Uterus (tissue), 4 donors: Measurements from ENCODE around the gene CHST13. TPM values are rescaled to one million over a fixed set of nuclear protein-coding genes. Genes with fewer than 3 reads are reported as not detected.

ENCODE experiments used
- DNase-seq, 2 donors: peaks; one replicate each; pipeline ENCODE4 v3.0.0-alpha.2; 2019 to 2020
- H3K27ac ChIP-seq, 2 donors: fragments of 200-600 bp; sonication (generic); 1 replicate in 1 of 2; 2 replicates in 1 of 2; pipeline ENCODE4 v1.5.1; 2016 to 2018
- H3K27me3 ChIP-seq, 2 donors: fragments of 200-600 bp; sonication (generic); one replicate each; pipeline ENCODE4 v1.5.1; 2018 to 2019; ENCODE audit warnings: control low read depth in 1 of 2
- H3K36me3 ChIP-seq, 2 donors: fragments of 200-600 bp; sonication (generic); one replicate each; pipeline ENCODE4 v1.5.1; 2019; ENCODE audit warnings: control low read depth in 1 of 2
- H3K4me1 ChIP-seq, 2 donors: fragments of 200-600 bp; sonication (generic); one replicate each; pipeline ENCODE4 v1.5.1; 2018 to 2019; ENCODE audit warnings: control low read depth in 1 of 2
- H3K4me3 ChIP-seq, 2 donors: fragments of 200-600 bp; sonication (generic); 1 replicate in 1 of 2; 2 replicates in 1 of 2; pipeline ENCODE4 v1.5.1; 2018 to 2019; ENCODE audit warnings: mild to moderate bottlenecking in 1 of 2
- H3K9me3 ChIP-seq, 2 donors: fragments of 200-600 bp; sonication (generic); one replicate each; pipeline ENCODE4 v1.5.1; 2019; ENCODE audit warnings: control low read depth in 1 of 2
- POLR2A ChIP-seq, 2 donors: fragments of 450-650 bp; IDR thresholded peaks; one replicate each; pipeline ENCODE4 v1.6.1; 2016; ENCODE audit warnings: antibody characterized with exemption in 2 of 2, mild to moderate bottlenecking in 1 of 2, moderate library complexity in 1 of 2
- intact Hi-C: fragments of 100-400 bp; cut with DNase I; formaldehyde crosslinking; loops from one replicate; pipeline ENCODE4 v1.15.1; 2023; ENCODE audit warnings: low total_unique reads
- total RNA-seq, 4 donors: library from RNA; depleted of rRNA in 3 of 4; stranded (reverse); fragments of >200 nt in 3 of 4; gene quantifications; one replicate each; pipeline versions ENCODE4 v1.1.0 to v1.2.4, GENCODE V29; 2014 to 2023
- TF ChIP-seq, protein P1 (sequence below), 4 experiments: fragments of 200-600 bp in 2 of 4; fragments of 450-650 bp in 2 of 4; sonication (generic) in 2 of 4; IDR thresholded peaks; one replicate each; pipeline ENCODE4 v1.5.1; 2016 to 2019; ENCODE audit warnings: antibody characterized with exemption in 4 of 4, mild to moderate bottlenecking in 2 of 4, moderate library complexity in 1 of 4
- donor health status: DM: yes; HTN: yes; CAD: no.

CHST13 gene
- total RNA-seq, 4 donors from 2014 or later: 0.24 to 0.62 TPM; not detected in 2

DNA sequence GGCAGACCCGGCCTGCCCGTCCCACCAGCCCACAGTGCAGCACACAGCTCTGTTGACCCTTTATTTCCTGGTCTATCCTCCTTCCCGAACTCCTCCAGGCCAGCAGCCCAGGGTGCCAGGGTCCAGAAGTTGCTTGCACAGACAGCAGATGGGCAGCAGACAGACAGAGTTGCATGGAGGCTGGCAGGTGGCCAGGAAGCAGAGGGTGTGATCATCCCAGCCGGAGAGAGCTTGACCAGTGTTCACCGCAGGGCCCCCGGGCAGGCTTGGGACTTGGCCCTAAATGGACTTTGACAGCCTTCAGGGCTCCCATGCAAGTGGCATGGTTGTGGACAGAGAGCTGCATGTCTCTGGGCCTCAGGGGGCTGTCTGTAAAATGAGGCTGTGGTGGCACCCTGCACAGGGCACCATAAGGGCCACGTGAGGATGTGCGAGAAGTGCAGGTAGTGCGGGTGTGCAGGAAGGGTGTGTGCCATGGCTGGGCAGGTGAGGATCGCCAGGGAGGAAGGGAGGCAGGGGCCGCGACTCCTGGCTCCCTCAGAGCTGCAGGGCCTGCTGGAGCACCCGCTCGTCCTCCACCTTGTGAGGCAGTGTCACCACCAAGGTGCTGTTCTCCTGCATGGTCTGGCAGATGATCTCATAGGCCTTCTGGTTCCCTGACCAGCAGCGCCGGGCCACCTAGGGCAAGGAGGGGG is 42.0 kb upstream of the CHST13 start:
- peak in 1 of 2 donors; percentile 27 for DNase-seq
- no peaks in the 10 kb centered on the region for H3K4me1 ChIP-seq
- no peaks in the 10 kb centered on the region for H3K36me3 ChIP-seq
- intact Hi-C loops: no loop called here
- H3K4me3 ChIP-seq: no peak overlapping the region
- no peak overlapping the region for H3K27ac ChIP-seq
- TF ChIP-seq, protein P1, sequence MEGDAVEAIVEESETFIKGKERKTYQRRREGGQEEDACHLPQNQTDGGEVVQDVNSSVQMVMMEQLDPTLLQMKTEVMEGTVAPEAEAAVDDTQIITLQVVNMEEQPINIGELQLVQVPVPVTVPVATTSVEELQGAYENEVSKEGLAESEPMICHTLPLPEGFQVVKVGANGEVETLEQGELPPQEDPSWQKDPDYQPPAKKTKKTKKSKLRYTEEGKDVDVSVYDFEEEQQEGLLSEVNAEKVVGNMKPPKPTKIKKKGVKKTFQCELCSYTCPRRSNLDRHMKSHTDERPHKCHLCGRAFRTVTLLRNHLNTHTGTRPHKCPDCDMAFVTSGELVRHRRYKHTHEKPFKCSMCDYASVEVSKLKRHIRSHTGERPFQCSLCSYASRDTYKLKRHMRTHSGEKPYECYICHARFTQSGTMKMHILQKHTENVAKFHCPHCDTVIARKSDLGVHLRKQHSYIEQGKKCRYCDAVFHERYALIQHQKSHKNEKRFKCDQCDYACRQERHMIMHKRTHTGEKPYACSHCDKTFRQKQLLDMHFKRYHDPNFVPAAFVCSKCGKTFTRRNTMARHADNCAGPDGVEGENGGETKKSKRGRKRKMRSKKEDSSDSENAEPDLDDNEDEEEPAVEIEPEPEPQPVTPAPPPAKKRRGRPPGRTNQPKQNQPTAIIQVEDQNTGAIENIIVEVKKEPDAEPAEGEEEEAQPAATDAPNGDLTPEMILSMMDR (IDR thresholded peaks at IDR 0.05): no peak
- TF ChIP-seq POLR2A (IDR thresholded peaks at IDR 0.05): no peak
- H3K27me3 ChIP-seq: no peaks in the 10 kb centered on the region
- no peaks in the 10 kb centered on the region for H3K9me3 ChIP-seq

DNA sequence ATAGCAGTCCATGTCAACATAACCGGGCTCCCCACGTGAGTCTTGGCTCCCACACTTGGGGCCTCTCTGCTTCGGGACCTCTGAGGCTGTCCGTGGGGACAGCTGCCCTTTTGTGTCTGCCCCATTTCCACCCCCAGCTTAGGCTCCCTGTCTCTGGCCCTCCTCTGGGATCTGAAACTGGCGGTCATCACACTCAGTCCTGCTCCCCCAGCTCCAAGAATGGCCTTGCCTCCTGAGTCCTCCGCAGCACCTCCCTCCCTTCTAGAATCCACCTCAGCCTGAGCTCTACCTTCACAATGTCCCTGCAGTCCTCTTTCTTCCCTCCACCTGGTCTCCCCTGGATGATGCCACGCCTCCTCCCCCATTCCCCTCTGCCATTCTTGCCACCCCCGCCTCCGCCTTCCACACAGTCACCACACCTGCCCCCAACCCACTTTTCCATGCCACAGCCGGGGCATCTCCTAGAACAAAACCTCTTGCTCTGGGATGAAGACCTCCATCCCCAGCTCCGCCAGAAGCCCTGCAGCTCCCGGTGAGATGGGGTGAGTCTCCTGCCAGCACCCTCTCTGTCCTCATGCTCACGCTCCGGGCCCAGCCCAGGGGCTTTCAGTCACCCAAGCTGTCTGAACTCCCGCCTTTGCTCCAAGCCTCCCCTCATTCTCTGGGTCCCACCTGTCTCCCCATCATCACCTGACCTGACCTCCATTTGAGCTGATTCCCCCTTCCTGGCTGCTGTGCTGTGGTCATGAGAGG is 41.3 kb upstream of the CHST13 start:
- no peaks in the 10 kb centered on the region for H3K27me3 ChIP-seq
- no peak for DNase-seq
- TF ChIP-seq, protein P1 (IDR thresholded peaks at IDR 0.05): no peak
- no peak for TF ChIP-seq POLR2A (IDR thresholded peaks at IDR 0.05)
- intact Hi-C loops: no loop called here
- H3K4me3 ChIP-seq: no peak overlapping the region
- no peak overlapping the region for H3K27ac ChIP-seq
- no peaks in the 10 kb centered on the region for H3K4me1 ChIP-seq
- H3K9me3 ChIP-seq: no peaks in the 10 kb centered on the region
- H3K36me3 ChIP-seq: no peaks in the 10 kb centered on the region

- no peak overlapping the region for H3K27ac ChIP-seq
- intact Hi-C loops: no loop called here
- H3K4me1 ChIP-seq: no peaks in the 10 kb centered on the region
- no peak for DNase-seq
- H3K4me3 ChIP-seq: no peak overlapping the region
- no peaks in the 10 kb centered on the region for H3K9me3 ChIP-seq
- H3K27me3 ChIP-seq: no peaks in the 10 kb centered on the region
- TF ChIP-seq, protein P1 (IDR thresholded peaks at IDR 0.05): no peak
- no peak for TF ChIP-seq POLR2A (IDR thresholded peaks at IDR 0.05)
- no peaks in the 10 kb centered on the region for H3K36me3 ChIP-seq
These were observed 40.6 kb upstream of the CHST13 start for GRCh38 chr3:126483321-126483761.

DNA sequence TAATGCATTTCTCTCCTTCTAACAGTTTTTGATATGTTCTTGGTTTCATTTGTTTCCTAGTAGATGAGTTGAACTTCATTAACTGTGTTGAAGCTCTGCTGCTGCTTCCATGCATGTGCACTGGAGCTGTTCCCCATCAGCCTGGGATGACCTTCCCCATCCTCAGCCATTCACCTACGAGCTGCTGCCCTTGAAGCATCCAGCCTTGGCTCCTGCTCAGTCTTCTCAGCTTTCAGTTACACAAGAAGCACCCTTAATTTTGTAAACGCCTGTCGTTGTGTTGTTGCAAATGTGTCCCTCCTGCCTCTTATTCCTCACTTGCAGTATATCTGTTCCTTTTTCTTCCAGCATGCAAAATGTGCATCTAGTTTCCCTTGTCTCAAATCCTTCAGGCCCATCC is 39.8 kb upstream of the CHST13 start:
- no peaks in the 10 kb centered on the region for H3K36me3 ChIP-seq

More for the DNA sequence above, 39.8 kb upstream of the CHST13 start:
- no peak for DNase-seq
- Histone ChIP-seq H3K4me3 (no peak overlapping the region), H3K9me3 (no peaks in the 10 kb centered on the region), H3K27me3 (no peaks in the 10 kb centered on the region), H3K27ac (no peak overlapping the region), H3K4me1 (no peaks in the 10 kb centered on the region)
- TF ChIP-seq, protein P1 (IDR thresholded peaks at IDR 0.05): no peak
- TF ChIP-seq POLR2A (IDR thresholded peaks at IDR 0.05): no peak
- intact Hi-C loops: no loop called here
